GM20431 (cell line): Measurements from ENCODE around the gene ECHDC3.

Experiments
- in situ Hi-C: fragments of 300-500 bp; cut with MseI, MboI; formaldehyde crosslinking; loops from one replicate; pipeline ENCODE4 v1.15.0; 2020; ENCODE audit warnings: low sequenced_read_pairs; ENCODE audit not compliant: unreplicated experiment

The ECHDC3 gene

DNA sequence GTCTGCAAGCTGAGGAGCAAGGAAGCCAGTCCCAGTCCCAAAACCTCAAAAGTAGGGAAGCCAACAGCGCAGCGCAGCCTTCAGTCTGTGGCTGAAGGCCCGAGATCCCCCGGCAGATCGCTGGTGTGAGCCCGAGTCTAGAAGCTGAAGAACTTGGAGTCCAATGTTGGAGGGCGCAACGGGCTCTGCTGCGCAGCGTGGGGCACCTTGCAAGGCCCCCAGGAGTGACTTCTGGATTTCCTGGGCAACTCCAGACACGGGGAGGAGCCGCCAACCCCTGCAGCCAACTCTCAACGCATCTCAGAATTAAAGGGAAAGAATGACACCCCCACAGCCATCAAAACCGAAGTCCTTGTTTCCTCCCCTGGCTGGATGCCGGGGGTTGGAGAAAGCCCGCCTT lies 62.2 kb downstream of the ECHDC3 start:
- in situ Hi-C loops = no loop called here

DNA sequence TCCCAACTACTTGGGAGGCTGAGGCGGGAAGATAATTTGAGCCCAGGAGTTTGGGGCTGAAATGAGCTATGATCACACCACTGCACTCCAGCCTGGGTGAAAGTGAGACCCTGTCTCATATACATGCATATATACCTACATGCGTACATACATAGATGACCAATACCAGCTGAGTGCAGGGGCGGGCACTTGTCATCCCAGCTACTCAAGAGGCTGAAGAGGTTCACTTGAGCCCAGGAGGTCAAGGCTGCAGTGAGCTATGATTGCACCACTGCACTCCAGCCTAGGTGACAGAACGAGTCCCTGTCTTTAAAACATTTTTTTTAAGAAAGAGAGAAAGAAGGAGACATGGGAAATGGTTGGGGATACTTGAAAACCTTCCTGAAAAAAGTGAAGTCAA lies 63.6 kb downstream of the ECHDC3 start:
- in situ Hi-C loops = no loop called here

DNA sequence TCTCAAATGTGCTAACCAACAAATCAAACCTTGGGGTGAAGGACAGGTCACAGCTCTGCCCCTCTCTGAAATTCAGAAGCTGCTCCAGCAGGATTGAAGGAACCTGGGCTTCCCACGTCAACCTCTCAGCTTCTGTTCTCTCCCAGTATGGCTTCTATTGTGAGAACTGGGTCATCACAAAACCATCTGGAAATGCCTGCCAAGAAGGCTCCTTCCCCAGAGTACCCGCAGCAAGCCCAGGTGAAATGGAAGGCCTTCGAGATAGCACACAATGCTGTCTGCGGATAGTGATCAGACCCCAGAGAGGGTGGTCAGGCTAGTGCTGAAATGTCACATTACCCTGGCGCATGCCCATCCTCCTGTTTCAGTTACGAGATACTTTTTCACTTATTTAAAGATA lies 64.5 kb downstream of the ECHDC3 start:
- in situ Hi-C loops = no loop called here

DNA sequence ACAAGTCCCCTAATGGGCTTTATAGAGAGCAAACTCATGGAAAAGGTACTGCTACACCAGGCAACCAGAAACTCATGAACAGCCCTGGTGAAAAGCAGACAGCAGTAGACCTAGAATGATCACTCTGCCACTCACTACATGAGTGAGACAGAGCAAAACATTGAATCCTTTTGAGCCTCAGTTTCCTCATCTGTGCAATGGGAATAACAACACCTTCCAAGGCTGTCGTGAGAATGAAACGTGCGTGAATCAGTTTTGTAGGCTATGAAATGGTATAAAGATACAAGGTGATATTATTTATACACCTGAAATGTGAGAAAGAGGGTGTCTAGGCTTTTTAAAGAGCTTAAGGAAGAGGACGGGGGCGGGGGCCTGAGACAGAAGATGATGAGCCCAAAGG lies 66.6 kb downstream of the ECHDC3 start:
- in situ Hi-C loops = no loop called here

DNA sequence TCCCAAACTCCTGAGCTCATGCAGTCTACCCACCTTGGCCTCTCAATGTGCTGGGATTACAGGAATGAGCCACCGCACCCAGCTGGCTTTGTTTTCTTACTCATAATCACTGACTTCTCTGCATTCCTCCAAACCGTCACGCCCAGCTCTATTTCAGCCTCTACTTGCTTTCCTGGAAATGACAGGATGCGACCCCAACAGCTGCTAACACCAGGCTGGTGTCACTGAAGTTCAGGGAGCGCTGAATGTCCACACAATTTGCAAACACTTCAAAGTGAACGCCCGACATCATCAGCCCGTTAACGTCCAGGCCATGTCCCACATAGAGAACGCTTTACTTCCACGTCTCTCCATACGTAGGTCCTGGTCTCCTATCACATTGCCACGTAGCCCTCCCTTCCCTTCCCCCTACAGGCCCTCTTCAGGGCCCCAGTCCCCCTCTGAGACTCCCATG lies 68.2 kb downstream of the ECHDC3 start:
- in situ Hi-C loops = no loop called here

DNA sequence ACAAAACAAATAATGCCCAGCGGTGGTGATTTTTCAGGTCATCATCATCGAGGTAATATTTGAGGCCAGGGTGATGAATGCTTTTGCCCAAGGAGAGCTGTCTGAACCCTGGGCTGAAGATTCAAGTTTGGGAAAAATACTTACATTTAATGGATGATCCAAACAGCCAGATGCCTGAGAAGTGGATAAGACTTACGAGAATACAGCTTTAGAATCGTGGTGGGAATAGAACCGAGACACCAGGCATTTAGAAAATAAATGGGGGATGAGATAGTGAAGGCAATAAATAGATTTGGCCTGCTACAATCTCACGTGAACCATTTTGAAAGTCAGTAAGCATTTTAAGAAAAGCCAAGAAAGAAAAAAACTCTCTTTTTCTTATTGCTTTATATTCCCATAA lies 68.8 kb downstream of the ECHDC3 start:
- in situ Hi-C loops = no loop called here

DNA sequence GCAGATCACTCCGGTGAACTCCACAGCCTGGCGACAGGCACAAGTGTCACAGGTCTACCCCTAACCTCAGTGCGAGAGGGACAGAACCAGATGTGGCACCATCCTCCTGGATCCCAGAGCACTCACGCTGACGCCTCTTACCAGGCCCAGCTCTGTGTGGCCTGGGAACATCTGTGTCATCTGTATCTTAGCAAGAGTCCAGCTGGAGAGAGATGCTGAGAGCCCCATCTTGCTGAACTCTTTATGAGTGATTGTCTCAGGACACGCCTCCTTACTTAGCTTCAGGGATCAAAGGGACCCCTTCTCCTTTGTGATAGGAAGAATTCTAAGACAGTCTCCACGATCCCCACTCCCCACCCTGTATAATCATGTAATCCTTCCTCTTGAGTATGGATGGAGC lies 71.0 kb downstream of the ECHDC3 start:
- in situ Hi-C loops = no loop called here
